ENCODE measurements around the gene RHAG. TPM values are rescaled to one million over a fixed set of nuclear protein-coding genes. Genes with fewer than 3 reads are reported as not detected.

Gene RHAG
- total and polyA plus RNA-seq, 2 of the 8 experiments (the other 6 are each of a cell fraction or from before 2014, with no cell fraction given): not detected

DNA sequence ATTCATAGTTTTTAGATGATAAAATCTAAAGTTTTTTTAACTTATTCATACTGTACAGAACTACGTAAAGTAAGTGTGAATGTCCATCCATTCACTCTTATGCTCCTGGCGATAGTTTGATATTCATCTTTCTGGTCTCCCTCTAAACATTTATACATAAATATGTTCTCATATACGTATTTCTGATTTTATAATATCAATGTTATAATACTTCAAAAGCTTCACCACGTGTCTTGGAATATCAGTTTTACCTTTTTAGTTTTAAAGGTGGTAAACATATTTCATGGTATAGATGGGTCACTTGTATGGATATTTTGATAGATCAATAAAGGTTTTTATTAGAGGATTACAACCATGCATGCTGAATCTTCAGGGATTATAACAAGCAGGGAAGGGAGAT, 10.3 kb upstream of the RHAG start (continued):
- TF ChIP-seq, protein P1, sequence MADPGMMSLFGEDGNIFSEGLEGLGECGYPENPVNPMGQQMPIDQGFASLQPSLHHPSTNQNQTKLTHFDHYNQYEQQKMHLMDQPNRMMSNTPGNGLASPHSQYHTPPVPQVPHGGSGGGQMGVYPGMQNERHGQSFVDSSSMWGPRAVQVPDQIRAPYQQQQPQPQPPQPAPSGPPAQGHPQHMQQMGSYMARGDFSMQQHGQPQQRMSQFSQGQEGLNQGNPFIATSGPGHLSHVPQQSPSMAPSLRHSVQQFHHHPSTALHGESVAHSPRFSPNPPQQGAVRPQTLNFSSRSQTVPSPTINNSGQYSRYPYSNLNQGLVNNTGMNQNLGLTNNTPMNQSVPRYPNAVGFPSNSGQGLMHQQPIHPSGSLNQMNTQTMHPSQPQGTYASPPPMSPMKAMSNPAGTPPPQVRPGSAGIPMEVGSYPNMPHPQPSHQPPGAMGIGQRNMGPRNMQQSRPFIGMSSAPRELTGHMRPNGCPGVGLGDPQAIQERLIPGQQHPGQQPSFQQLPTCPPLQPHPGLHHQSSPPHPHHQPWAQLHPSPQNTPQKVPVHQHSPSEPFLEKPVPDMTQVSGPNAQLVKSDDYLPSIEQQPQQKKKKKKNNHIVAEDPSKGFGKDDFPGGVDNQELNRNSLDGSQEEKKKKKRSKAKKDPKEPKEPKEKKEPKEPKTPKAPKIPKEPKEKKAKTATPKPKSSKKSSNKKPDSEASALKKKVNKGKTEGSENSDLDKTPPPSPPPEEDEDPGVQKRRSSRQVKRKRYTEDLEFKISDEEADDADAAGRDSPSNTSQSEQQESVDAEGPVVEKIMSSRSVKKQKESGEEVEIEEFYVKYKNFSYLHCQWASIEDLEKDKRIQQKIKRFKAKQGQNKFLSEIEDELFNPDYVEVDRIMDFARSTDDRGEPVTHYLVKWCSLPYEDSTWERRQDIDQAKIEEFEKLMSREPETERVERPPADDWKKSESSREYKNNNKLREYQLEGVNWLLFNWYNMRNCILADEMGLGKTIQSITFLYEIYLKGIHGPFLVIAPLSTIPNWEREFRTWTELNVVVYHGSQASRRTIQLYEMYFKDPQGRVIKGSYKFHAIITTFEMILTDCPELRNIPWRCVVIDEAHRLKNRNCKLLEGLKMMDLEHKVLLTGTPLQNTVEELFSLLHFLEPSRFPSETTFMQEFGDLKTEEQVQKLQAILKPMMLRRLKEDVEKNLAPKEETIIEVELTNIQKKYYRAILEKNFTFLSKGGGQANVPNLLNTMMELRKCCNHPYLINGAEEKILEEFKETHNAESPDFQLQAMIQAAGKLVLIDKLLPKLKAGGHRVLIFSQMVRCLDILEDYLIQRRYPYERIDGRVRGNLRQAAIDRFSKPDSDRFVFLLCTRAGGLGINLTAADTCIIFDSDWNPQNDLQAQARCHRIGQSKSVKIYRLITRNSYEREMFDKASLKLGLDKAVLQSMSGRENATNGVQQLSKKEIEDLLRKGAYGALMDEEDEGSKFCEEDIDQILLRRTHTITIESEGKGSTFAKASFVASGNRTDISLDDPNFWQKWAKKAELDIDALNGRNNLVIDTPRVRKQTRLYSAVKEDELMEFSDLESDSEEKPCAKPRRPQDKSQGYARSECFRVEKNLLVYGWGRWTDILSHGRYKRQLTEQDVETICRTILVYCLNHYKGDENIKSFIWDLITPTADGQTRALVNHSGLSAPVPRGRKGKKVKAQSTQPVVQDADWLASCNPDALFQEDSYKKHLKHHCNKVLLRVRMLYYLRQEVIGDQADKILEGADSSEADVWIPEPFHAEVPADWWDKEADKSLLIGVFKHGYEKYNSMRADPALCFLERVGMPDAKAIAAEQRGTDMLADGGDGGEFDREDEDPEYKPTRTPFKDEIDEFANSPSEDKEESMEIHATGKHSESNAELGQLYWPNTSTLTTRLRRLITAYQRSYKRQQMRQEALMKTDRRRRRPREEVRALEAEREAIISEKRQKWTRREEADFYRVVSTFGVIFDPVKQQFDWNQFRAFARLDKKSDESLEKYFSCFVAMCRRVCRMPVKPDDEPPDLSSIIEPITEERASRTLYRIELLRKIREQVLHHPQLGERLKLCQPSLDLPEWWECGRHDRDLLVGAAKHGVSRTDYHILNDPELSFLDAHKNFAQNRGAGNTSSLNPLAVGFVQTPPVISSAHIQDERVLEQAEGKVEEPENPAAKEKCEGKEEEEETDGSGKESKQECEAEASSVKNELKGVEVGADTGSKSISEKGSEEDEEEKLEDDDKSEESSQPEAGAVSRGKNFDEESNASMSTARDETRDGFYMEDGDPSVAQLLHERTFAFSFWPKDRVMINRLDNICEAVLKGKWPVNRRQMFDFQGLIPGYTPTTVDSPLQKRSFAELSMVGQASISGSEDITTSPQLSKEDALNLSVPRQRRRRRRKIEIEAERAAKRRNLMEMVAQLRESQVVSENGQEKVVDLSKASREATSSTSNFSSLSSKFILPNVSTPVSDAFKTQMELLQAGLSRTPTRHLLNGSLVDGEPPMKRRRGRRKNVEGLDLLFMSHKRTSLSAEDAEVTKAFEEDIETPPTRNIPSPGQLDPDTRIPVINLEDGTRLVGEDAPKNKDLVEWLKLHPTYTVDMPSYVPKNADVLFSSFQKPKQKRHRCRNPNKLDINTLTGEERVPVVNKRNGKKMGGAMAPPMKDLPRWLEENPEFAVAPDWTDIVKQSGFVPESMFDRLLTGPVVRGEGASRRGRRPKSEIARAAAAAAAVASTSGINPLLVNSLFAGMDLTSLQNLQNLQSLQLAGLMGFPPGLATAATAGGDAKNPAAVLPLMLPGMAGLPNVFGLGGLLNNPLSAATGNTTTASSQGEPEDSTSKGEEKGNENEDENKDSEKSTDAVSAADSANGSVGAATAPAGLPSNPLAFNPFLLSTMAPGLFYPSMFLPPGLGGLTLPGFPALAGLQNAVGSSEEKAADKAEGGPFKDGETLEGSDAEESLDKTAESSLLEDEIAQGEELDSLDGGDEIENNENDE (IDR thresholded peaks at IDR 0.05; ENCODE audit: insufficient replicate concordance, low read length): no peak
- no peak for TF ChIP-seq HDAC6 (IDR thresholded peaks at IDR 0.05; ENCODE audit: low read depth, low read length)
- TF ChIP-seq SRF (IDR thresholded peaks at IDR 0.05; ENCODE audit: low read depth, low read length): no peak
- no peak for TF ChIP-seq BCL11A (IDR thresholded peaks at IDR 0.05; ENCODE audit: low read depth in 2 of 2, low read length in 2 of 2)
- no peak for TF ChIP-seq KDM1A (IDR thresholded peaks at IDR 0.05; ENCODE audit: borderline replicate concordance, low read length)
- TF ChIP-seq BACH1 (IDR thresholded peaks at IDR 0.05; ENCODE audit: low read length): no peak
- TF ChIP-seq, protein P2, sequence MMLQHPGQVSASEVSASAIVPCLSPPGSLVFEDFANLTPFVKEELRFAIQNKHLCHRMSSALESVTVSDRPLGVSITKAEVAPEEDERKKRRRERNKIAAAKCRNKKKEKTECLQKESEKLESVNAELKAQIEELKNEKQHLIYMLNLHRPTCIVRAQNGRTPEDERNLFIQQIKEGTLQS (IDR thresholded peaks at IDR 0.05; ENCODE audit: insufficient read depth, low read depth, low read length): no peak
- TF ChIP-seq EZH2 (IDR thresholded peaks at IDR 0.05; ENCODE audit: low read depth, low read length, severe bottlenecking): no peak
